HepG2 (cell line): Measurements from ENCODE around the gene RILP. TPM values are rescaled to one million over a fixed set of nuclear protein-coding genes. Genes with fewer than 3 reads are reported as not detected.

Experiments used
- ATAC-seq: fragments of 200-7000 bp; cut with Tn5 transposase; 3 replicates; pipeline ENCODE4 v1.9.1; 2020; ENCODE audit warnings: mild to moderate bottlenecking, moderate library complexity
- BruUV-seq: library from RNA; stranded (reverse); fragments of 400-500 nt; replicated peaks from 2 replicates; lab custom pipeline; 2021; lab: Mats Ljungman, UMichigan
- CTCF ChIA-PET: fragments of 300-600 bp; formaldehyde crosslinking; extraction: SDS; loops from one replicate; lab custom pipeline; 2021; ENCODE audit warnings: low total read pairs, inconsistent platforms, low intra/inter-chr PET ratio; lab: Yijun Ruan, JAX
- POLR2A ChIA-PET: fragments of 350-600 bp; sonication (Branson Sonifier 250); formaldehyde crosslinking; loops from one replicate; lab custom pipeline; 2020; ENCODE audit warnings: antibody characterized with exemption, inconsistent platforms; lab: Yijun Ruan, JAX
- DNase-seq: peaks from one replicate; pipeline ENCODE4 v3.0.0-alpha.2; 2015; ENCODE audit warnings: low spot score
- FAIRE-seq: peaks from 3 replicates; lab custom pipeline; 2011; peaks lifted over from hg19 to GRCh38; lab: Jason Lieb, UNC
- H2AFZ ChIP-seq: one replicate; pipeline ENCODE4 v1.6.1; 2011; ENCODE audit warnings: low read length, inconsistent platforms
- H3K27ac ChIP-seq: fragments of 300-600 bp; 3 replicates; pipeline ENCODE4 v1.8.0; 2011; ENCODE audit warnings: mixed run types, mild to moderate bottlenecking, mixed read lengths, low read length, inconsistent platforms; ENCODE audit not compliant: insufficient read depth; ENCODE audit errors: extremely low read length
- H3K27me3 ChIP-seq, 2 experiments: fragments of 200-600 bp in 1 of 2; 2 replicates in 1 of 2; 3 replicates in 1 of 2; pipeline versions ENCODE4 v1.6.0 to v1.8.0; 2011; ENCODE audit warnings: low read length in 2 of 2, mild to moderate bottlenecking in 2 of 2, moderate library complexity in 2 of 2, inconsistent platforms in 1 of 2; ENCODE audit not compliant: insufficient read depth in 2 of 2, control insufficient read depth in 1 of 2
- H3K36me3 ChIP-seq, 2 experiments: fragments of 200-600 bp in 1 of 2; replicated peaks in 1 of 2; 2 replicates in 1 of 2; 3 replicates in 1 of 2; pipeline versions ENCODE4 v1.5.1 to v1.8.0; 2011; ENCODE audit warnings: low read length in 2 of 2, inconsistent platforms in 1 of 2; ENCODE audit not compliant: insufficient read depth in 2 of 2, control insufficient read depth in 1 of 2
- H3K4me1 ChIP-seq: 2 replicates; pipeline ENCODE4 v1.5.1; 2012; ENCODE audit warnings: low read length, inconsistent platforms; ENCODE audit not compliant: insufficient read depth
- H3K4me2 ChIP-seq: 2 replicates; pipeline ENCODE4 v1.6.0; 2011; ENCODE audit warnings: low read depth, low read length, inconsistent platforms
- H3K4me3 ChIP-seq, 3 experiments: fragments of 200-600 bp in 1 of 3; sonication (generic), shearing (Covaris generic) in 1 of 3; replicated peaks in 1 of 3; 2 replicates each; pipeline ENCODE4 v1.5.1; 2011 to 2016; ENCODE audit warnings: low read length in 3 of 3, inconsistent platforms in 2 of 3, low read depth in 2 of 3, mild to moderate bottlenecking in 2 of 3, control low read depth in 1 of 3, mixed read lengths in 1 of 3; ENCODE audit not compliant: insufficient read depth in 1 of 3
- H3K79me2 ChIP-seq: one replicate; pipeline ENCODE4 v1.6.1; 2011; ENCODE audit warnings: low read length, inconsistent platforms; ENCODE audit not compliant: insufficient read depth
- H3K9ac ChIP-seq: 2 replicates; pipeline ENCODE4 v1.6.0; 2011; ENCODE audit warnings: mild to moderate bottlenecking, low read depth, low read length, inconsistent platforms; ENCODE audit not compliant: insufficient read depth
- H3K9me3 ChIP-seq: 2 replicates; pipeline ENCODE4 v1.5.1; 2012; ENCODE audit warnings: mild to moderate bottlenecking, low read length
- H4K20me1 ChIP-seq: 2 replicates; pipeline ENCODE4 v1.6.0; 2011; ENCODE audit warnings: inconsistent platforms, mild to moderate bottlenecking, low read length, moderate library complexity; ENCODE audit not compliant: insufficient read depth
- FOXC1 ChIP-seq: sonication (generic); formaldehyde crosslinking; IDR thresholded peaks from 2 replicates; pipeline ENCODE4 v1.8.0; 2022; ENCODE audit warnings: mild to moderate bottlenecking, missing genetic modification reagents, borderline replicate concordance
- FOXP4 ChIP-seq: sonication (generic); formaldehyde crosslinking; IDR thresholded peaks from 2 replicates; pipeline ENCODE4 v1.4.0; 2020; ENCODE audit warnings: missing genetic modification reagents
- PHF20 ChIP-seq: sonication (generic); formaldehyde crosslinking; IDR thresholded peaks from 2 replicates; pipeline ENCODE4 v1.5.0; 2020; ENCODE audit warnings: mild to moderate bottlenecking, missing genetic modification reagents
- RARA ChIP-seq: IDR thresholded peaks from 2 replicates; pipeline ENCODE4 v1.6.1; 2016; ENCODE audit warnings: missing genetic modification reagents, missing compliant biosample characterization
- ZFP91 ChIP-seq: sonication (generic); formaldehyde crosslinking; IDR thresholded peaks from 2 replicates; pipeline ENCODE4 v1.9.0; 2022; ENCODE audit warnings: missing genetic modification reagents, mild to moderate bottlenecking, borderline replicate concordance
- ZNF225 ChIP-seq: sonication (generic); formaldehyde crosslinking; IDR thresholded peaks from 2 replicates; pipeline ENCODE4 v1.4.0; 2020; ENCODE audit warnings: mild to moderate bottlenecking, missing genetic modification reagents
- ZNF383 ChIP-seq: sonication (generic); formaldehyde crosslinking; IDR thresholded peaks from 2 replicates; pipeline ENCODE4 v1.4.0; 2020; ENCODE audit warnings: missing genetic modification reagents, mild to moderate bottlenecking, borderline replicate concordance
- ZNF674 ChIP-seq: sonication (generic); formaldehyde crosslinking; IDR thresholded peaks from 2 replicates; pipeline ENCODE4 v1.5.0; 2020; ENCODE audit warnings: low read depth, mild to moderate bottlenecking, missing genetic modification reagents
- WGBS: methylation state at CpG from one replicate; pipeline ENCODE4 v1.1.6; 2017; ENCODE audit warnings: low lambda C conversion rate; 5-methylcytosine and 5-hydroxymethylcytosine counted together
- in situ Hi-C: cut with HindIII; loops from 2 replicates; pipeline ENCODE4 v1.10.0; 2017; ENCODE audit warnings: low pct_unique_long_range_greater_than_20kb; ENCODE audit not compliant: extremely low pct_ligation_motif_present
- intact Hi-C: fragments of 100-400 bp; cut with micrococcal nuclease; formaldehyde crosslinking; loops from one replicate; pipeline ENCODE4 v1.10.0; 2022; ENCODE audit not compliant: unreplicated experiment
- polyA plus RNA-seq, 8 experiments: library from polyadenylated mRNA; depleted of rRNA in 3 of 8; stranded (reverse) in 7 of 8; unstranded in 1 of 8; fragments of >200 nt; fragmentation: Illumina TruSeq in 4 of 8; extraction: Trizol in 4 of 8; gene quantifications; 2 replicates each; pipeline versions ENCODE4 v1.2.1 to v1.2.3, GENCODE V29; 2011 to 2016; ENCODE audit warnings: low read depth in 4 of 8, missing spikeins in 1 of 8, mixed read lengths in 1 of 8; ENCODE audit not compliant: insufficient read depth in 1 of 8
- total RNA-seq, 5 experiments: library from RNA; depleted of rRNA; stranded (reverse); fragments of >200 nt; fragmentation: Illumina TruSeq; extraction: Trizol; gene quantifications; 2 replicates each; pipeline ENCODE4 v1.2.3, GENCODE V29; 2016; ENCODE audit warnings: low read depth in 1 of 5

RILP gene
- total and polyA plus RNA-seq, 2 of the 13 experiments (the other 11 are each of a cell fraction or from before 2014, with no cell fraction given), result 6.6 to 8.1 TPM

- TF ChIP-seq ZNF225 (peak; percentile 5; the same call in 1 of the 2 replicates), ZNF383 (CRISPR knock-in tag) (no peak)
These were observed at the start of gene RILP (continued) for GRCh38 chr17:1649844-1650501.

DNA sequence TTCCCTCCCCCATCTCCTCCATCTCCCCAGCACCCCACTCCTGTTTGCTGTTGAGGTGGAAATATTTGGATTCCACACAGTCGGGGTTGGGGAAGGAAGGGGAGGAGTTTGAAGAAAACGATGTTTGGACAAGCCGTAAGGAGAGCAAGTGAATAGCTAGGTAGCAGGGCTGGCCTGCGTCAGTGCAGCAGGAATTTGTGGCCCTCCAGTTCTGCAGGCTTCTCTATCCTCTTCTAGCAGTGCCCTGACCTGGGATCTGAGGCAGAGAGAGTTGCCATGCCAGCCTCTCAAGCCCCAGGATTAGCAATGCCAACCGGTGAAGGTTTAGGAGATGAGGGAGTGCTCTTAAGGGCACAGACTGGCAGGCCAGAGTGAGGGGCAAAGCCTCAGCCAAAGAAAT is 48.0 kb upstream of the RILP start:
- no TSS peak for BruUV-seq
- ATAC-seq (peak; percentile 61), FAIRE-seq (no peak)
- ChIA-PET POLR2A (interaction anchor here (0.7 to 3.1 kb wide), 4 partner anchors 14 to 64 kb away, joined by 3 to 12 read pairs (median 5); partner anchors contain the start of genes RILP and SERPINF1), CTCF (no interaction called here)
- Histone ChIP-seq H3K36me3 (no peaks in the 10 kb centered on the region), H2AFZ (no peak overlapping the region), H3K27ac (no peak overlapping the region)
- no peak for TF ChIP-seq ZFP91 (CRISPR knock-in tag)
- TF ChIP-seq FOXP4 (CRISPR knock-in tag), result no peak
- TF ChIP-seq RARA (CRISPR knock-in tag), result no peak
- no peak for TF ChIP-seq FOXC1 (CRISPR knock-in tag)
- no peak for TF ChIP-seq ZNF674 (CRISPR knock-in tag)
- TF ChIP-seq PHF20 (CRISPR knock-in tag), result no peak
- TF ChIP-seq, all 625 proteins: peak for 0
- Histone ChIP-seq H3K4me1 (peaks cover 19% of the 10 kb centered on the region), H3K4me2 (peak overlapping the region; percentile 66), H3K79me2 (no peaks in the 10 kb centered on the region), H3K27me3 (peaks cover 0 to 1% of the 10 kb centered on the region in 2 experiments; a peak in 1 of 5 replicates), H4K20me1 (no peaks in the 10 kb centered on the region), H3K9ac (0 out of 2 replicates have a peak overlapping the region, but pooled peaks have one; percentile 27), H3K4me3 (peak overlapping the region in 2 of 3 experiments; percentile 19 to 46; a peak in 1 of 6 replicates), H3K9me3 (no peaks in the 10 kb centered on the region)
- no peak for DNase-seq
- in situ Hi-C loops (no loop called here), intact Hi-C loops (no loop called here)
- 15% methylated on average over 5 of the region's 5 CpGs for WGBS
